ENCODE measurements around the gene CLCA2. TPM values are rescaled to one million over a fixed set of nuclear protein-coding genes. Genes with fewer than 3 reads are reported as not detected.

CLCA2 gene
- polyA plus RNA-seq, 1 donor (not counting 4 experiments of a cell fraction or from before 2014, with no cell fraction given) = 407 TPM

DNA sequence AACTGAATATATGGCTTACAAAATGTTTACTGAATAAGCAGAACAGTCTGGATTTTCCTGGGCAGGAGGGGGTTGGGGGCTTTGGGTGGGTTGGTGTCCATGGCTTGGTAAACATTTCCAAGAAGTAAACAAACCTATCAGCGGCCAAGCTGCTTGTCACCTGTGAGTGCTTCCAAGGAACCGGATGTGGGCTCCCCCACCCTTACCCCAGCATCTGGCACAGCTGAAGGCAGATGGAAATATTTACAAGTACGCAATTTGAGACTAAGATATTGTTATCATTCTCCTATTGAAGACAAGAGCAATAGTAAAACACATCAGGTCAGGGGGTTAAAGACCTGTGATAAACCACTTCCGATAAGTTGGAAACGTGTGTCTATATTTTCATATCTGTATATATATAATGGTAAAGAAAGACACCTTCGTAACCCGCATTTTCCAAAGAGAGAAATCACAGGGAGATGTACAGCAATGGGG is 44.6 kb downstream of the CLCA2 start, which contains the start of gene CLCA1:
Gene CLCA1 (plus strand): TSS at position 427 of the 477 bp plus-strand sequence. CDS start 45 bp downstream, at position 472.
- Histone ChIP-seq H3K4me2 (ENCODE audit: control insufficient read depth, extremely low read depth, insufficient read depth, low read depth, low read length) (no peak within 1 kb of the TSS), H3K79me2 (ENCODE audit: control insufficient read depth, insufficient read depth, low read length) (no peaks in the 10 kb centered on the region), H3K4me1 (ENCODE audit: control insufficient read depth, extremely low read depth, insufficient read depth, low read length) (no peaks in the 10 kb centered on the region), H3K9me3 (ENCODE audit: control insufficient read depth, low read depth, low read length) (no peaks in the 10 kb centered on the region), H2AFZ (ENCODE audit: control insufficient read depth, low read length) (no peak within 1 kb of the TSS), H3K9me1 (ENCODE audit: control insufficient read depth, extremely low read depth, insufficient read depth, low read length) (no peaks in the 10 kb centered on the region), H3K36me3 (ENCODE audit: control insufficient read depth in 2 of 2, extremely low read depth in 1 of 2, insufficient read depth in 2 of 2, low read length in 2 of 2) (no peaks in the 10 kb centered on the region), H3K9ac (ENCODE audit: control insufficient read depth, extremely low read depth, insufficient read depth, low read length) (no peak within 1 kb of the TSS), H4K20me1 (ENCODE audit: control insufficient read depth, extremely low read depth, insufficient read depth, low read length) (no peaks in the 10 kb centered on the region), H3K4me3 (ENCODE audit: control insufficient read depth in 2 of 3, extremely low read depth in 1 of 3, insufficient read depth in 2 of 3, low read depth in 1 of 3, low read length in 3 of 3) (no peak within 1 kb of the TSS), H3K27me3 (ENCODE audit: control insufficient read depth, extremely low read depth, insufficient read depth, low read length) (no peaks in the 10 kb centered on the region), H3K27ac (ENCODE audit: control insufficient read depth, insufficient read depth, low read length) (no peak within 1 kb of the TSS)
- DNase-seq (ENCODE audit: low read depth, low spot score) (no peak), FAIRE-seq (no peak)
- TF ChIP-seq, protein P1, sequence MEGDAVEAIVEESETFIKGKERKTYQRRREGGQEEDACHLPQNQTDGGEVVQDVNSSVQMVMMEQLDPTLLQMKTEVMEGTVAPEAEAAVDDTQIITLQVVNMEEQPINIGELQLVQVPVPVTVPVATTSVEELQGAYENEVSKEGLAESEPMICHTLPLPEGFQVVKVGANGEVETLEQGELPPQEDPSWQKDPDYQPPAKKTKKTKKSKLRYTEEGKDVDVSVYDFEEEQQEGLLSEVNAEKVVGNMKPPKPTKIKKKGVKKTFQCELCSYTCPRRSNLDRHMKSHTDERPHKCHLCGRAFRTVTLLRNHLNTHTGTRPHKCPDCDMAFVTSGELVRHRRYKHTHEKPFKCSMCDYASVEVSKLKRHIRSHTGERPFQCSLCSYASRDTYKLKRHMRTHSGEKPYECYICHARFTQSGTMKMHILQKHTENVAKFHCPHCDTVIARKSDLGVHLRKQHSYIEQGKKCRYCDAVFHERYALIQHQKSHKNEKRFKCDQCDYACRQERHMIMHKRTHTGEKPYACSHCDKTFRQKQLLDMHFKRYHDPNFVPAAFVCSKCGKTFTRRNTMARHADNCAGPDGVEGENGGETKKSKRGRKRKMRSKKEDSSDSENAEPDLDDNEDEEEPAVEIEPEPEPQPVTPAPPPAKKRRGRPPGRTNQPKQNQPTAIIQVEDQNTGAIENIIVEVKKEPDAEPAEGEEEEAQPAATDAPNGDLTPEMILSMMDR (optimal IDR thresholded peaks at IDR 0.05 in 1 of 3, IDR thresholded peaks at IDR 0.05 in 1 of 3, conservative IDR thresholded peaks at IDR 0.05 in 1 of 3; ENCODE audit: extremely low read depth in 1 of 3, insufficient read depth in 2 of 3, low read length in 3 of 3) = no peak
- no peak for TF ChIP-seq EZH2 (IDR thresholded peaks at IDR 0.05; ENCODE audit: low read length)
- dilution Hi-C loops (cut with MboI; ENCODE audit: extremely low pct_ligation_motif_present, low sequenced_read_pairs) = no loop called here

DNA sequence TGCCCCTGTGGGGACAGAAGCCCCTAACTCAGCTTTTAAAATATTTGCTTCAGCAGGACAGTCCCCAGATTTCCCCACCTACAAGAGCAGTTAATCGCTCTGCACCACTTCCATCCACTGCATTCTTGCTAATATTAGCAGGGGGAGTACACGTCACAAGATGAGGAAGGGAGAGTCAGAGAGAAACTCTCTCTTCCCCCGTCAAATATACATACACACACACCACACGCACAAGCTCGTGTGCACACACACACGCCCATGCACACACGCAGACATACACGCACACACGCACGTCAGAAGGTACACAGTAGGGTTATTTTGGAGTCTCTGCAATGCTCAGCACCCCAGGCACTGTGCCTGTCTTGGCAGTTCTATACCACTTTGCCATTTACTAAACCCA is 46.9 kb downstream of the CLCA2 start:
- Histone ChIP-seq H3K4me3 (ENCODE audit: control insufficient read depth in 2 of 3, extremely low read depth in 1 of 3, insufficient read depth in 2 of 3, low read depth in 1 of 3, low read length in 3 of 3) (no peak overlapping the region), H3K79me2 (ENCODE audit: control insufficient read depth, insufficient read depth, low read length) (no peaks in the 10 kb centered on the region), H4K20me1 (ENCODE audit: control insufficient read depth, extremely low read depth, insufficient read depth, low read length) (no peaks in the 10 kb centered on the region), H3K4me2 (ENCODE audit: control insufficient read depth, extremely low read depth, insufficient read depth, low read depth, low read length) (no peak overlapping the region), H3K9me1 (ENCODE audit: control insufficient read depth, extremely low read depth, insufficient read depth, low read length) (no peaks in the 10 kb centered on the region), H3K9ac (ENCODE audit: control insufficient read depth, extremely low read depth, insufficient read depth, low read length) (no peak overlapping the region), H3K36me3 (ENCODE audit: control insufficient read depth in 2 of 2, extremely low read depth in 1 of 2, insufficient read depth in 2 of 2, low read length in 2 of 2) (no peaks in the 10 kb centered on the region), H3K4me1 (ENCODE audit: control insufficient read depth, extremely low read depth, insufficient read depth, low read length) (no peaks in the 10 kb centered on the region), H3K27me3 (ENCODE audit: control insufficient read depth, extremely low read depth, insufficient read depth, low read length) (no peaks in the 10 kb centered on the region), H2AFZ (ENCODE audit: control insufficient read depth, low read length) (no peak overlapping the region), H3K27ac (ENCODE audit: control insufficient read depth, insufficient read depth, low read length) (no peak overlapping the region), H3K9me3 (ENCODE audit: control insufficient read depth, low read depth, low read length) (no peaks in the 10 kb centered on the region)
- FAIRE-seq (no peak), DNase-seq (ENCODE audit: low read depth, low spot score) (no peak)
- TF ChIP-seq, protein P1 (optimal IDR thresholded peaks at IDR 0.05 in 1 of 3, IDR thresholded peaks at IDR 0.05 in 1 of 3, conservative IDR thresholded peaks at IDR 0.05 in 1 of 3; ENCODE audit: extremely low read depth in 1 of 3, insufficient read depth in 2 of 3, low read length in 3 of 3) = no peak
- no peak for TF ChIP-seq EZH2 (IDR thresholded peaks at IDR 0.05; ENCODE audit: low read length)
- dilution Hi-C loops (cut with MboI; ENCODE audit: extremely low pct_ligation_motif_present, low sequenced_read_pairs) = no loop called here

Data from keratinocyte (primary cell).